MG63 (cell line): ENCODE data around the gene PANX2. TPM values are rescaled to one million over a fixed set of nuclear protein-coding genes. Genes with fewer than 3 reads are reported as not detected.
A peak's percentile ranks its signal among the peaks of the same experiment; 100 is the strongest.
"Not testable (repeated sequence)": the region's sequence is repeated elsewhere in the genome, so short reads cannot be mapped to it uniquely, and the experiment has no call there.

Experiments
- DNase-seq: peaks from one replicate; pipeline ENCODE4 v3.0.0-alpha.2; 2020
- H3K27me3 ChIP-seq: fragments of 250-450 bp; sonication (Bioruptor Pico); 2 replicates; pipeline ENCODE4 v1.5.1; 2020; ENCODE audit warnings: mild to moderate bottlenecking, moderate library complexity
- H3K36me3 ChIP-seq: fragments of 250-450 bp; sonication (Bioruptor Pico); 2 replicates; pipeline ENCODE4 v1.5.1; 2020; ENCODE audit warnings: mild to moderate bottlenecking, moderate library complexity
- H3K4me3 ChIP-seq: fragments of 250-450 bp; sonication (Bioruptor Pico); 2 replicates; pipeline ENCODE4 v1.5.1; 2020; ENCODE audit warnings: mild to moderate bottlenecking, moderate library complexity
- H3K9me3 ChIP-seq: fragments of 250-450 bp; sonication (Bioruptor Pico); 2 replicates; pipeline ENCODE4 v1.5.1; 2020; ENCODE audit warnings: mild to moderate bottlenecking, moderate library complexity
- total RNA-seq: library from RNA; depleted of rRNA; stranded (reverse); fragments of >200 nt; shearing (Covaris generic); gene quantifications from 2 replicates; pipeline ENCODE4 v1.2.3, GENCODE V29; 2014; ENCODE audit warnings: low replicate concordance

Gene PANX2
- total RNA-seq, 1 experiment from 2014 or later, result 0.79 TPM

- Histone ChIP-seq H3K36me3 (peaks cover 27% of the 10 kb centered on the region), H3K9me3 (no peaks in the 10 kb centered on the region), H3K4me3 (no peak overlapping the region), H3K27me3 (no peaks in the 10 kb centered on the region)
- DNase-seq, result no peak
These were observed 27.5 kb downstream of the PANX2 start for GRCh38 chr22:50197856-50198623.

GRCh38 chr22:50198624-50199017 is 28.1 kb downstream of the PANX2 start:
- peaks cover 29% of the 10 kb centered on the region for H3K36me3 ChIP-seq
- DNase-seq, result no peak
- H3K9me3 ChIP-seq, result no peaks in the 10 kb centered on the region
- no peaks in the 10 kb centered on the region for H3K27me3 ChIP-seq
- H3K4me3 ChIP-seq, result no peak overlapping the region

DNA sequence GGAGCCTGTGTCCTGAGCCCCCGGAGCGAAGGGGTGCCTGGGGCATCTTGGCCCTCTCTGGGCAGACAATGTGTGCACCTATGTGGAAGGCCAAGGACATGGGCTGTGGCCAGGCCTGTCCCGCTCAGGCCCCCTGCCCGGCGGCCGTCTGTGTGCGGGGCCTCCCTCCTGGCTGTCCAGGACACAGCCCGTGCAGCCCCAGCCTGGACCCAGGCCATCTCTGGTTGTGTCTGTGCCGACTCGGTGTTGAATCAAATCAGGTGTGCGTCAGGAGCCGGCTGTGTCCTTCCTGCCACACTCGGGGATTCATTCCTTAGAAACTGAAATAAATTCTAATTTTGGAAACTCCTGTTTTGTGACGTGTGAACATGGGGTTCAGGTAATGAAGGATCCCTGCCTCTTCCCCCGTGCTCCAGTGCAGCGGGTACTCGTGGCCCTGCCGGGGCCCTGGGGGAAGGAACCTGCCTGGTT is 28.8 kb downstream of the PANX2 start:
- H3K36me3 ChIP-seq, result peaks cover 28% of the 10 kb centered on the region

DNA sequence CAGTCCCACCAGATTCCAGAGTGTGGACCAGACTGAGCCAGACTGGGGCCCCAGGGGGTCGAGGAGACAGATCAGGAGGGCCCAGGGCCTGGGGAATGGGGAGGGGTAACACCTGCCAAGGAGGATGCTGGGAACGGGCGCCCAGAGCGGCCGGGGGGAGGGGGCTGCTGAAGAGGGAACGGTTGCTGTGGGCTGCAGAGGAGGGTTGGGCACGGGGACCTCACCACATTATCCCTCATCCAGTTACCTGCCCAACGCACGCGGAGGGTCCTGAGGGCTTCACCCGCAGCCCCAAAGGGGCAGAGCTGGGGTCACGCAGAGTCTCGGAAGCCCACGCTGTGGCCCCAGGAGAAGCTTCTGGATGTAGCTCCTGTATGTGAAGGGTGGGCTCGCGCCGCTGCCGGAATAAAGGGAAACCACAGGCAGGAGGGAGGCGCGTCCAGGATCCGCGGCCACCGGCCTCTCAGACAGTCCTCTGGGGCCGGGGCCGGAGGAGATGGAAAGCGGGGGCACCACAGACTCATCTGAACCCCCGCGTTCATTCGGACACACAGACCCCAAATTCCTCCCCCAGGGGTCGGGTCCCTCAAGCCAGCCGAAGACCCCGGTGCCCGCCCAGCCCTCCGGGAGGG is 29.4 kb downstream of the PANX2 start:
- Histone ChIP-seq H3K27me3 (no peaks in the 10 kb centered on the region), H3K4me3 (peak overlapping the region; percentile 60), H3K9me3 (no peaks in the 10 kb centered on the region), H3K36me3 (peaks cover 26% of the 10 kb centered on the region)
- DNase-seq, result no peak

More for the DNA sequence above, 28.8 kb downstream of the PANX2 start:
- no peak for DNase-seq
- Histone ChIP-seq H3K27me3 (no peaks in the 10 kb centered on the region), H3K4me3 (no peak overlapping the region), H3K9me3 (no peaks in the 10 kb centered on the region)

- Histone ChIP-seq H3K27me3 (no peaks in the 10 kb centered on the region), H3K36me3 (peaks cover 30% of the 10 kb centered on the region), H3K4me3 (peak within 1 kb of the TSS; percentile 60), H3K9me3 (no peaks in the 10 kb centered on the region)
- DNase-seq, result peak; percentile 88
These were observed 30.1 kb downstream of the PANX2 start, which contains the start of gene SELENOO for GRCh38 chr22:50200461-50201190. SELENOO (plus strand) TSS chr22:50201011; CDS start chr22:50201037, 26 bp downstream.

DNA sequence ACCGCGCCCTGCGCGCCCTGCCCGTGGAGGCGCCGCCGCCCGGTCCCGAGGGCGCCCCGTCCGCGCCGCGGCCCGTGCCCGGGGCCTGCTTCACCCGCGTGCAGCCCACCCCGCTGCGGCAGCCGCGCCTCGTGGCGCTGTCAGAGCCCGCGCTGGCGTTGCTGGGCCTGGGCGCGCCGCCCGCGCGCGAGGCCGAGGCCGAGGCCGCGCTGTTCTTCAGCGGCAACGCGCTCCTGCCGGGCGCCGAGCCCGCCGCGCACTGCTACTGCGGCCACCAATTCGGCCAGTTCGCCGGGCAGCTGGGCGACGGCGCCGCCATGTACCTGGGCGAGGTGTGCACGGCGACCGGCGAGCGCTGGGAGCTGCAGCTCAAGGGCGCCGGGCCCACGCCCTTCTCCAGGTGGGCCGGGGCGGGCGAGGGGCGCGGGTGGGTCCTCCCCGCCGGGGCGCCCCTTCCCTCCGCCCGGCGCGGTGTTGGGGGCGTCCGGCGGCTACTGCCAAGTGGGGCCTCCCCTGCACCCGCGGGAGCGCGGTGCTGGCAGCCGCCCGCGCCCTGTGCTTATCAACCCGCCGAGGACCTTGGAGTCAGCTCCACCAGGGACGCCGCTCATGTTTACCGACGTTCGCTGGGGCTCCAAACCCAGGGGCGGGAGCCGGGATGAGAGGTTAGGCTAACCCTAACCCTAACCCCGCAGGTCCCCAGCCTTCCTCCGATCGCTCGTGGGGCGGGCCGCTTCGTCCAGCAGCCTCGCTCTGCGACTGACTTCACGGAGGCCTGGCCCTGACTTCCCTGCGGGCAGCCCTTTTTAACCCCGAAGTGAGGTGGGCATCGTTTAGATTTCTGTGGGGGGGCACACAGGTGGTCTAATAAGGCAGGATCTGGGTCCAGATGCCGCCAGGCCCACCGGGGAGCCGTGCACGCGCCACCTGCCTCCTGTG is 30.9 kb downstream of the PANX2 start:
- Histone ChIP-seq H3K36me3 (peaks cover 39% of the 10 kb centered on the region), H3K9me3 (no peaks in the 10 kb centered on the region), H3K27me3 (no peaks in the 10 kb centered on the region), H3K4me3 (peak overlapping the region; percentile 60)
- no peak for DNase-seq

DNA sequence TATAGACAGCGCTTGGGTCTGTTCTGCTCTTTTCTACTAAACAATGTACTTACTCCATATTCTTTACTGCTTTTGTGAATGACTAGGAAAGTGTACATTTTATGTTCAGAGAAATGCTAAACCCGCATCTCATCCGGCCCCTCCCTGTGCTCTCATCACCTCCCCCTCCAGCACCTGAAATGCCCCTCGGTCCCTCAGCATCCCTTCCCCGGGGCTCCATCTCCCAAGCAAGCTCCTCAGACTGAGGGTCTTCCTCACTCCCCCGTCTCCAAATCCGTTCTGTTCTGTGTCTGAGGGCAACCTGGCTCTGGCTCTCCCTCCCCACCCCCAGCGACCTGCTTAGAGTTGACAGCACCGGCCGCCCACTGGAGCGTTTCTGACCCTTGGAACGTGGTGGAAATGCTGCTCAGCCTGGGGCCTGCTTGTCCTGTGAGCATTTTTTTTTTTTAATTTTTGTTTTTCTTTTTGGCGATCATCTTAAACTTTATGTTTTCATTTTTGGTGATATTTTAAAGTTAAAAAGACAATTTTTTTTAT is 31.7 kb downstream of the PANX2 start:
- no peaks in the 10 kb centered on the region for H3K9me3 ChIP-seq
- DNase-seq, result no peak
- peaks cover 46% of the 10 kb centered on the region for H3K36me3 ChIP-seq
- no peaks in the 10 kb centered on the region for H3K27me3 ChIP-seq
- peak overlapping the region; percentile 60 for H3K4me3 ChIP-seq

DNA sequence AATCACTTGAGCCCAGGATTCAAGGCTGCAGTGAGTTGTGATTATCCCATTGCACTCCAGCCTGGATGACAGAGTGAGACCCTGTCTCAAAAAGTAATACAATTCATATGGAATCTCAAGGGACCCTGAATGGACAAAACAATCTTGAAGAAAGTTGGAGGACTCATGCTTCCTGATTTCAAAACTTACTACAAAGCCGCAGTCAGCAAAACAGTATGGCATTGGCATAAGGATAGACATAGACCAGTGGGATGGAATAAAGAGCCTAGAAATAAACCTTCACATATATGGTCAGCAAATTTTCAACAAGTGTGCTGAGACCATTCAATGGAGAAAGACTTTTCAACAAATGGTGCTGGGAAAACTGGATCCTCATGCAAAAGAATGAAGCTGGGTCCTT is 32.8 kb downstream of the PANX2 start:
- DNase-seq, result no peak
- H3K27me3 ChIP-seq, result no peaks in the 10 kb centered on the region
- H3K36me3 ChIP-seq, result peaks cover 46% of the 10 kb centered on the region

GRCh38 chr22:50204571-50204970 is 34.0 kb downstream of the PANX2 start:
- Histone ChIP-seq H3K36me3 (peaks cover 46% of the 10 kb centered on the region), H3K4me3 (no peak overlapping the region)

More for the DNA sequence above, 32.8 kb downstream of the PANX2 start:
- Histone ChIP-seq H3K4me3 (no peak overlapping the region), H3K9me3 (no peaks in the 10 kb centered on the region)

GRCh38 chr22:50204998-50205397 is 34.5 kb downstream of the PANX2 start:
- DNase-seq, H3K9me3 ChIP-seq, H3K4me3 ChIP-seq, H3K27me3 ChIP-seq: not testable (repeated sequence)
- H3K36me3 ChIP-seq, result peaks cover 46% of the 10 kb centered on the region

More at GRCh38 chr22:50204571-50204970, 34.0 kb downstream of the PANX2 start:
- no peaks in the 10 kb centered on the region for H3K27me3 ChIP-seq
- H3K9me3 ChIP-seq, result no peaks in the 10 kb centered on the region
- no peak for DNase-seq

DNA sequence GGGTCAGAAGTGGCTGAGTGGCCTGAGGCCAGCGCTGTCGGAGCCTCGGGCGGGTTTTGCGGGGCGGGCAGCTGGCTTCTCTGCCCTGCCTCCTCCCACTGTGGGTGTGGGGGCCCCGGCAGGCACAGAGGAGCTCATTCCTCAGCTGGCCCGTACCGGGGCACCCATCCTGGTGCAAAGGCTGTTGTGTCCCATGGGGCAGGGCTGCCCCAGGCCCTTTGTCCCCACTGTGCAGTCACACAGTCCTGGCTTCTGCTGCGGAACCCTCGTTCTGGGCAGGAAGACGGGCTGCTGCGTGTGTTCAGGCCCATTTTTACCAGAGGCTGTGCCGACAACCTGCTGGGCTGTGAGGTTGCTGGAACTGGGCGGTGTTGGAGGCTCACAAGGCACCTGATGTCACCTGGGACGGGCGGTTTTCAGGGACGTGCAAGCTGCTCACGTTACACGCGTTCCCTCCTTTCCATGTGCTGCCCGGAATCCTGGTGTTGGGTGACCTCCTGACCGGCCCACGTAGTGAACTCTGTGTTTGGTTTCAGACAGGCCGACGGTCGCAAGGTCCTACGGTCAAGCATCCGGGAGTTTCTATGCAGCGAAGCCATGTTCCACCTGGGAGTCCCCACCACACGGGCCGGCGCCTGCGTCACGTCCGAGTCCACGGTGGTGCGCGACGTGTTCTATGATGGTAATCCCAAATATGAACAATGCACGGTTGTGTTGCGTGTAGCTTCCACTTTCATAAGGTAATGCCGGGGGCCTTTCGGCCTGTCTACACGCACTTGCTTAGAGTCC is 35.4 kb downstream of the PANX2 start:
- Histone ChIP-seq H3K4me3 (no peak overlapping the region), H3K9me3 (no peaks in the 10 kb centered on the region), H3K36me3 (peaks cover 54% of the 10 kb centered on the region), H3K27me3 (no peaks in the 10 kb centered on the region)
- no peak for DNase-seq

DNA sequence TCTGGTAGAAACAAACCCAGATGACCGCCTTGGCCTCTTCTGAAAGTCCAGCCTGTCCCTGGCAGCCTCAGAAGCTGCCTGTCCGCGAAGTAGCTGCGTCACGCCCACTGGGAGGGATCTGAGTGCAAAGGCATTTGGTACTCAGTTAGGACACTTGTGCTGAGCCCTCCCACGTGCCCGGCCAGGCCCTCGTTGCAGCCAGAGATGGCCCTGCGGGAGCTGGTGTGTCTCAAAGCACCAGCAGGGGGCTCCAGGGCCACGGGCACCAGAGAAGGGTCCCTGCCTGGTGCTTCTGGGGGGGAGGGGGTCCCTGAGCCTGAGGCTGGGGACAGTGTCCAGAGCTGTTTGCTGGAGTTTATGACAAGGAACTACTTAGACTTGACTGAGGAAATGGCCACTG is 36.1 kb downstream of the PANX2 start:
- no peak for DNase-seq
- H3K36me3 ChIP-seq, result peaks cover 58% of the 10 kb centered on the region
- no peaks in the 10 kb centered on the region for H3K27me3 ChIP-seq
- H3K4me3 ChIP-seq, result no peak overlapping the region
- H3K9me3 ChIP-seq, result no peaks in the 10 kb centered on the region

DNA sequence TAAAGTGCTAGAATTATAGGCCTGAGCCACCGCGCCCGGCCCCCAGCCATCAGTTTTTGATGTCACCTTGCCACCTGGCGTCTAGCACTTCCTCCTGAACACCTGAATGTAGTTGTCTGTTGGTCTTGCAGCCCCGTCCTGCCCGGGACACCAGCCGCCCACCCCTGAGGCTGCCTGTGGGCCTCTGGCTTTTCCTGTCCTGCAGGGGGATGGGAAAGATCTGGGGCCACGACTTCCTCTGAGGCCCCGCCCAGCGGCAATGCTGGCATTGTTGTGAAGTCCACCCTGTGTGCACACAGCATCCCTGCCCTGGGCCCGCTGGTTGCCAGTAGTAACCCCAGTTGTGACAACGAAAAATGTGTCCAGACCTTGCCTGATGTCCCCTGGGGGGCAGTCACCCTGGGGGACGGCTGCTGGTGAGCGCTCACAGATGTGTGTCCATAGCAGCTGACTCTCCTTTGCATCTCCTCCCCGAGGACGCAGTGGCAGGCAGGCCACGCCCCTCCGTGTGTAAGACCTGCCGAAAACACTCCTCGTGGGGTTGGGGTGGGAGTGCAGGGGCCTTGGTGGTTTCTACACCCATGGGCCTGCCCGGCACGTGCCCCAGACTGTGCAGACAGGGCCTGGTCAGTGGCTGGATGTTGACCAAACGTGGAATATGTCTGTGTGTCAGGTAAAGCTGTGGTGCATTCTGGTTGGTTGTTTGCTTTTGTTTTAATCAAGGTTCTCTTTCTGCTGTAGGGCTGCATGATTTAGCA is 37.0 kb downstream of the PANX2 start:
- peaks cover 61% of the 10 kb centered on the region for H3K36me3 ChIP-seq

DNA sequence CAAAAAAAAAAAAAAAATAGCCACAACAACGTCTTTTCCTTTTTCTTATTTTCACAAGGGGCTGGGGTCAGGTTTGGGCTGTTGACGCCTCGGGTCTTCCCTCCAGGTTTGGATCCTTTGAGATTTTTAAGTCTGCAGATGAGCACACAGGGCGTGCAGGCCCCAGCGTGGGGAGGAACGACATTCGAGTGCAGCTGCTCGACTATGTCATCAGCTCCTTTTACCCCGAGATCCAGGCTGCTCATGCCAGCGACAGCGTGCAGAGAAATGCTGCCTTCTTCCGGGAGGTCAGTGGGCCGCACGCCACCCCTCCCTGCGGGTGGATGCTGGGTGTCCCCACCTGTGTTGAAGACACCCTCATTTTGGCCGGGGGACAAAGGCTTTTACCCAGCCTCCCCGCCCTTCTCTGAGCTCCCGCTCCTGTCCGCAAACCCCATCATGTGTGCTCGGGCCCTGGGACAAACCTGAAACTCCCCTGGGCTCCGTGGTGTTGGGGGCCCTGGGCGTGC is 38.0 kb downstream of the PANX2 start:
- Histone ChIP-seq H3K4me3 (no peak overlapping the region), H3K36me3 (peaks cover 58% of the 10 kb centered on the region), H3K27me3 (no peaks in the 10 kb centered on the region), H3K9me3 (no peaks in the 10 kb centered on the region)
- no peak for DNase-seq

More for the DNA sequence above, 37.0 kb downstream of the PANX2 start:
- Histone ChIP-seq H3K27me3 (no peaks in the 10 kb centered on the region), H3K4me3 (no peak overlapping the region), H3K9me3 (no peaks in the 10 kb centered on the region)
- no peak for DNase-seq
